Hypothalamus (tissue), 51 donors: ENCODE results near the gene AIRE.

Source experiments
- DNase-seq, 51 donors: peaks; one replicate each; lab custom pipeline; 2025; lab: John Stamatoyannopoulos, UW

Gene AIRE

GRCh38 chr21:44303490-44303981, 17.9 kb downstream of the AIRE start:
- peak in 2 of 51 donors; percentile 8 to 29 for DNase-seq

GRCh38 chr21:44304011-44304616, 18.4 kb downstream of the AIRE start:
- DNase-seq, result peak in 20 of 51 donors; percentile 18 to 56 (median 39)

- DNase-seq, result peak in 38 of 51 donors; percentile 18 to 75 (median 40)
Measured at GRCh38 chr21:44304877-44305293, 19.2 kb downstream of the AIRE start.

- DNase-seq, result peak in 10 of 51 donors; percentile 8 to 63 (median 34)
Measured at GRCh38 chr21:44305691-44306090, 20.0 kb downstream of the AIRE start.

GRCh38 chr21:44306936-44307704, 21.4 kb downstream of the AIRE start:
- no peak for DNase-seq

DNA sequence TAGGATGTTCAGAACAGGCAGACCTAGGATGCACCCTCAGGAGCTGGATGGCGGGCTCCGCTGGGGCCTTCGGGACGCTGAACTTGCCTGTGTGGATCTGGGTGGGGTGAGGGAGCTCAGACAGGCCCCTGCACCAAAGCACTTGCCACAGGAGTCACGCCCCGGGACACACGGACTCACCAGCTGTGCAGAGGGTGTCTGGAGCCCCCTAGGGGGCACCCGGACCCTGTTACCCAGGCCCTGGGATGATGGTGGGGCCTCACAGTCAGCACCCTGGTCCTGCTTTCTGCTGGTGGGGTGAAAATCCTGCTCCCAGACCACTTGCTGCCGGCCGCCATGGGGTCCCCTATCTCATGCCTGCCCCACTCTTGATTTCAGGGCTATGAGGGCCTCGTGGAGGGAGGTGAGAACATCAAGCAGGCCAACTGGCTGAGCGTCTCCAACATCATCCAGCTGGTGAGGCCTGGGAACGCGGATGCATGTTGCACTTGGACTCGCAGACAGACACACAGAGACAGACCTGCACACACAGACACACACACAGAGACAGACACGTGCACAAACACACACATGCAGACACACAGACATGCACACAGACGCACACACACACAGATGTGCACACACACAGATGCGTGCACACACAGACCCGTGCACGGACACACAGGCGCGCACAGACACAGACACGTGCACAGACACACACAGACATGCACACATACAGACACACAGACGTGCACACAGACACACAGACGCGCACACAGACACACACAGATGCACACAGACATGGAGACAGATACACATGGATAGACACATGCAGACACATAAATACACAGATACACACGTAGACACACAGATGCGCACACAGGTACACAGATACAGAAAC, 25.2 kb downstream of the AIRE start:
- DNase-seq, result no peak

DNA sequence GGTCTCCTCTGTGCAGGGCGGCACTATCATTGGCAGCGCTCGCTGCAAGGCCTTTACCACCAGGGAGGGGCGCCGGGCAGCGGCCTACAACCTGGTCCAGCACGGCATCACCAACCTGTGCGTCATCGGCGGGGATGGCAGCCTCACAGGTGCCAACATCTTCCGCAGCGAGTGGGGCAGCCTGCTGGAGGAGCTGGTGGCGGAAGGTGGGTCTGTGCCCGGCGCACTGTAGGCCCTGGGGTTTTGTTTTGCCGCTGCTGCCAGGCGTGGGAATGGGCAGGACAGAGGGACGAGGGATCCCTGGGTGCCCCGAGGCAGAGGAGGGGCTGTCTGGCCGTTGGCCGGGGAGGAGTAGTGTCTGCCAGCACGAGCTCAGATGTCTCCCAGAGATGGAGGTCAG, 26.4 kb downstream of the AIRE start:
- no peak for DNase-seq

- no peak for DNase-seq
Measured at GRCh38 chr21:44312716-44313115, 27.0 kb downstream of the AIRE start.

GRCh38 chr21:44313451-44313850, 27.8 kb downstream of the AIRE start:
- no peak for DNase-seq

- DNase-seq, result no peak
Measured at GRCh38 chr21:44314128-44314527, 28.5 kb downstream of the AIRE start.

DNA sequence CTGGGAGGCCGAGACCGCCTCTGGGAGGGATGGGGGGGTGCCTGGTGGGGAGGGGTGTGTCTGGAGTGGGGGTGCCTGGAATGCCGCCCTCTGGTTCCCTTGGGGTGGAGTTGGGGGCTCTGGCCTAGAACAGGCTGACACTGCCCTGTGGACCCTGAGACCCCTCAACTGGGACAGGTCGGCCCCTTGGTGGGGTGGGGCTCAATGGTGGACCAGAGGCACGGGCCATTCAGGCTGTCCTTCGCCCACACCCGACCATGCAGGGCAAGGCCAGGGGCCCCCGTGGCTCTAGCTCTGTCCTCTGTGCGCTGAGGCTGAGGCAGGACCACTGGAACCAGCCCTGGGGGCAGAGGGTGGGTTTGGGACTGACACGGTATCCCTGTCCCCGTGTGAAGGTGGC, 28.9 kb downstream of the AIRE start:
- DNase-seq, result no peak

DNA sequence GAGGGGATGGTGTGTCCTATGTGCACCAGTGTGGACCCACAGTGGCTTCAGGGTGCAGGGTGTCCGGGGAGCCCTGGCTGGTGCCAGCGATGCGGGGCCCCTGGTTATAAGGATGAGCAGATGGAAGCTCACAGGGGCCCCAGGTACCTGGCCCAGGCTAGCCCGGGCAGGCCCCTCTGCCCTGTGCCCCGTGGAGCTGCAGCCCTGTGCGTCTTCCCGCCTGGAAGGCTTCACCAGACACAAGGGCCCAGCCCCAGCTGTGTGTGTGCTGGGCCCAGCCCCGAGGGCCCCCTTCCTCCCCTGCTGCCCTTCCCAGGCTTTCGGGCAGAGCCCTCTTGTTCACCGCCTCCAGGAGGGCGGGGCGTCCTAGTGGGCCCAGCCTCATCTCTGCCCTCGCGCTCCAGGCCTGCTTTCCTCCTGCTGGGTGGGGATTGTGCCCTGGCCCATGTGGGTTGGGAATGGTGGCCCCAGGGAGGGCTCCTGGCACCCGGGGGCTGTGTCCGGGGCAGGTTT, 30.1 kb downstream of the AIRE start:
- no peak for DNase-seq

GRCh38 chr21:44316277-44316900, 30.7 kb downstream of the AIRE start:
- DNase-seq, result no peak

DNA sequence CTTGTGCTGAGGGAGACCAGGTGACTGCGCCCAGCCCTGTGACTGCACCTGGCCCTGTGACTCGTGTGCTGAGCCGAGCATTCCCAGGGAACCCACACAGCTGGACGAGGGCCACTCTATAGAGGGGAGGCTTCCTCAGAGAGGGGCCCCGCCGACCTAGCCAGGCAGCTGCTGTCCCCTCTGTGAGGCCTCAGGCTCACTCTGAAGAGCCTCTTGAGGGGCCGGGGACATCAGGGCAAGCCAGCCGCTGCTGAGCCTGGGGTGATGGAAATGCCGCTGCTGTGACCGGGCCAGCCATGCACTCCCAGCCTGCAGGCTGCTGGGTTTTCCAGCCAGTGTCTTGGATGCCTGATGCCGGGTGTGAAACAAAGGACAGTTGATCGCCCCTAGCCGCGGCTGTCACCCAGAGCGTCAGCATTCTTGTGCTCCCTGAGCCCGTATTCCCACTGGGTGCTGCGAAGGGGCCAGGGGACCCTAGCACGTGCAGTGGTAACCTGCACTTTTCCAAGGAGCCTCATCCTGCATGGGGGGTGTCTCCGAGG, 31.6 kb downstream of the AIRE start:
- peak in 21 of 51 donors; percentile 28 to 72 (median 48) for DNase-seq

- DNase-seq, result no peak
Measured at GRCh38 chr21:44317871-44318270, 32.2 kb downstream of the AIRE start.

DNA sequence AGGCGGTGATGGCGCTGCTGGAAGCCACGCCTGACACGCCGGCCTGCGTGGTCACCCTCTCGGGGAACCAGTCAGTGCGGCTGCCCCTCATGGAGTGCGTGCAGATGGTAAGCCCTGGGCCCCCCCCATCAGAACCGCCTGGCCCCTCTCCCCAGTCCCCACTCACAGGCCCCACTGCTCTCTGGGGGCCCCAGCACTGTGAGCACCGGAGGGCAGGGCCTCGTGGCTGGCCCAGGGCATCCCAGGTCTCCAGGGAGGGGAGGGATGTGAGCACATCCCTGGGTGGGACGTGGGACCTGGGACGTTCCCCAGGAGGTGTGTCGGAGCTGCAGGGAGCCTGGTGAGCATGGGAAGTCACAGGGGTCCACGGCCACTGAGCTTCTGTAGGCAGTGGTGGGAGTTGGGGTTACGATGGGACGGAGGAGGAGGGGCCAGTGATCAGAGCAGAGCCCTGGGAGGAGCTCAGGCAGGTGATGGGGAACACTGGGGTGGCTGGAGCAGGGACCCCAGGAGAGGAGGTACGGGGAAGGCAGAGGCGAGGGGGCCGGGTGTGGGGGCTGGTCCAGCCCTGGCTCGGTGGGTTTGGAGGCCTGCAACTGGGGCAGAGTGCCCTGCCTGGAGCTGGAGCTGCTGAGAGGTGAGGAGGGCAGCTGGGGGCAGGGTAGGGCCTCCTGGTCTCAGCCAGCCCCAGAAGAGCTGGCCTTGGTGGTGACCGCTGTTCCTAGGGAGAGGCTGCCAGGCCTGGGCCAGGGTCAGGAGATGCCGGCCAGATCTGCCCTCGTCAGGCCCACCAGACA, 33.0 kb downstream of the AIRE start:
- DNase-seq, result no peak

DNA sequence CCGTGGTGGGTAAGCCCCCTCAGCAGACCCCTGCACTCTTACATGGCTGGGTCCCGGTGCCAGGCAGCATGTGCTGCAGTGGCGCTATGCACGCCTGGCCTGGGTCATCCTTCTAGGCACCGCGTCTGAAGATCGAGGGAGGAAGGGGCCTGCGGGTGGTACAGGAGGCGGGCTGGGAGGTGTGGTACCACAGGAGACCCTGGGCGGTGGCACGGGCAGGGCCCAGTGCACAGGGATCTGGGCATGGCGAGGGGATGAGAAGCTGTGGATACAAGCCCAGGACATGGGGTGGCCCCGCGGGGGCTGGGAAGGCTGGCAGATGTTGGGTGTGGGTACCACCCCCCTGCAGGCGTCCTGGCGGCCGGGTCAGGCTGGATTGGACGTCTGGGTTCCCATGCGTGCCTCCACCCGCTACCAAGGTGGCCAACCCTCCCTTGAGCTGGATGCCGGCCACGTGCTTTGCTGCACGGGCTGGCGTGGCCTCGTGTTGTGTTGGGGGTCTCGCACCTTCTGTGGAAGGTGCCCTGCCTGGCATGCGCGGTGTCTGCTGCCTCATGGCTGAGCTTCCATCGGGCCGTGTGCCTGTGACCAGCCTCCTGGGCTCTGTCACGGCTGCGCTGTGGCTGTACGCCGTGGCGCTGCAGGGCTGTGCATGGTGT, 33.9 kb downstream of the AIRE start:
- no peak for DNase-seq

DNA sequence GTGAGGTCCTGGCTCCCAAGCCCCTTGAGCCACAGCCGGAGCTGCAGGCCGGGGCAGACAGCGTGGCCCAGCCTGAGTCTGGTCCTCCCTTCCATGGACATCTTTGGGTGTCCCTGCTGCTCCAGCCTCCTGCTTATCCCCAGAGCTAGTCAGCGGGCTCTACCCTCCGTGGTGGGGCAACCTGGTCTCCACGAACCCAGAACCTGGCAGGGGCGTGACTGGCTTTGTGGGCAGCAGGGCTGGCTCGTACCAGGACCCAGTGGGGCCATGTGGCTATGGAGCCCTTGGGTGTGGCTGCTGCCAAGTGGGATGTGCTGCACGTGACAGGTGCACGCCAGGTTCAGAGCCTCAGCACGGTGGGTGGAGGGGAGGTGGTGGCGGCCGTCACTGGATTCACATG, 35.2 kb downstream of the AIRE start:
- no peak for DNase-seq
